ENCODE measurements around the gene COPG1.

GRCh38 chr3:129286081-129286480 lies 36.7 kb downstream of the COPG1 start:
- TF ChIP-seq POLR2A (IDR thresholded peaks at IDR 0.05) (no peak), EP300 (IDR thresholded peaks at IDR 0.05) (no peak), CTCF (IDR thresholded peaks at IDR 0.05) (no peak)
